K562 (cell line): ENCODE measurements around the gene TEX14. TPM values are rescaled to one million over a fixed set of nuclear protein-coding genes. Genes with fewer than 3 reads are reported as not detected.

Source experiments
- ATAC-seq: fragments of 200-7000 bp; cut with Tn5 transposase; 3 replicates; pipeline ENCODE4 v1.9.1; 2020; ENCODE audit warnings: moderate library complexity
- BruUV-seq: library from RNA; stranded (reverse); fragments of 400-500 nt; replicated peaks from 2 replicates; lab custom pipeline; 2021; lab: Mats Ljungman, UMichigan
- CTCF ChIA-PET: fragments of 300-600 bp; formaldehyde crosslinking; extraction: SDS; loops from one replicate; lab custom pipeline; 2021; ENCODE audit warnings: low intra/inter-chr PET ratio; lab: Yijun Ruan, JAX
- POLR2A ChIA-PET: fragments of 300-600, 350-650 bp; sonication (Branson Sonifier 250); formaldehyde crosslinking; extraction: SDS; loops from one replicate; lab custom pipeline; 2021; ENCODE audit warnings: antibody characterized with exemption, inconsistent platforms; lab: Yijun Ruan, JAX
- DNase-seq, 4 experiments: peaks; one replicate each; pipeline versions ENCODE4 v3.0.0 to v3.0.0-alpha.2; 2011 to 2018; ENCODE audit warnings: low spot score in 3 of 4, mixed read lengths in 3 of 4; ENCODE audit errors: extremely low read depth in 1 of 4
- FAIRE-seq: peaks from 2 replicates; lab custom pipeline; 2011; peaks lifted over from hg19 to GRCh38; lab: Jason Lieb, UNC
- H2AFZ ChIP-seq: 2 replicates; pipeline ENCODE4 v1.6.0; 2011; ENCODE audit warnings: low read depth, low read length, control low read depth, inconsistent platforms
- H3K27ac ChIP-seq: fragments of 200-600 bp; 3 replicates; pipeline ENCODE4 v1.8.0; 2011; ENCODE audit warnings: low read depth, mild to moderate bottlenecking, control low read depth, inconsistent platforms, low read length, moderate library complexity, mixed read lengths; ENCODE audit errors: extremely low read depth
- H3K27me3 ChIP-seq, 2 experiments: fragments of 300-600 bp in 1 of 2; 2 replicates in 1 of 2; 3 replicates in 1 of 2; pipeline versions ENCODE4 v1.6.0 to v1.8.0; 2011; ENCODE audit warnings: inconsistent platforms in 2 of 2, low read length in 2 of 2, mild to moderate bottlenecking in 1 of 2, mixed read lengths in 1 of 2, moderate library complexity in 1 of 2; ENCODE audit not compliant: control insufficient read depth in 2 of 2, insufficient read depth in 2 of 2
- H3K36me3 ChIP-seq: fragments of 300-600 bp; 3 replicates; pipeline ENCODE4 v1.8.0; 2011; ENCODE audit warnings: mild to moderate bottlenecking, low read length, inconsistent platforms; ENCODE audit not compliant: control insufficient read depth, insufficient read depth
- H3K4me1 ChIP-seq, 2 experiments: fragments of 200-600 bp in 1 of 2; replicated peaks in 1 of 2; 2 replicates in 1 of 2; 3 replicates in 1 of 2; pipeline versions ENCODE4 v1.5.1 to v1.8.0; 2011; ENCODE audit warnings: inconsistent platforms in 2 of 2, low read length in 2 of 2, mild to moderate bottlenecking in 1 of 2, mixed read lengths in 1 of 2, moderate library complexity in 1 of 2; ENCODE audit not compliant: control insufficient read depth in 2 of 2, insufficient read depth in 2 of 2
- H3K4me2 ChIP-seq: 2 replicates; pipeline ENCODE4 v1.6.1; 2011; ENCODE audit warnings: low read length, control low read depth, inconsistent platforms, mixed read lengths; ENCODE audit not compliant: insufficient read depth
- H3K4me3 ChIP-seq: fragments of 200-600 bp; sonication (generic), shearing (Covaris generic); 2 replicates; pipeline ENCODE4 v1.5.1; 2016; ENCODE audit warnings: control low read depth, inconsistent platforms
- H3K79me2 ChIP-seq: fragments of 200-600 bp; 3 replicates; pipeline ENCODE4 v1.8.0; 2011; ENCODE audit warnings: low read length, inconsistent platforms; ENCODE audit not compliant: control insufficient read depth, insufficient read depth
- H3K9ac ChIP-seq, 2 experiments: 2 replicates each; pipeline versions ENCODE4 v1.6.0 to v1.6.1; 2011; ENCODE audit warnings: low read depth in 2 of 2, low read length in 2 of 2, control low read depth in 1 of 2, inconsistent platforms in 1 of 2, mild to moderate bottlenecking in 1 of 2, mixed read lengths in 1 of 2; ENCODE audit not compliant: insufficient read depth in 1 of 2
- H3K9me1 ChIP-seq: one replicate; pipeline ENCODE4 v1.6.0; 2011; ENCODE audit warnings: inconsistent platforms, mild to moderate bottlenecking, low read length, moderate library complexity; ENCODE audit not compliant: control insufficient read depth, insufficient read depth
- H3K9me3 ChIP-seq: replicated peaks from 2 replicates; pipeline ENCODE4 v1.5.1; 2011; ENCODE audit warnings: low read depth, low read length, inconsistent platforms; ENCODE audit not compliant: control insufficient read depth, insufficient read depth
- H4K20me1 ChIP-seq: replicated peaks from 2 replicates; pipeline ENCODE4 v1.6.1; 2011; ENCODE audit warnings: low read length, inconsistent platforms, mixed read lengths; ENCODE audit not compliant: control insufficient read depth, insufficient read depth
- ATF3 ChIP-seq, 2 experiments: fragments of 450-650 bp in 1 of 2; sonication (generic) in 1 of 2; formaldehyde crosslinking in 1 of 2; IDR thresholded peaks in 1 of 2; conservative IDR thresholded peaks in 1 of 2; 2 replicates each; pipeline versions ENCODE4 v1.6.1 to v1.8.1; 2016 to 2023; ENCODE audit warnings: mild to moderate bottlenecking in 2 of 2, moderate library complexity in 2 of 2, inconsistent platforms in 1 of 2, missing genetic modification reagents in 1 of 2
- BCLAF1 ChIP-seq, 2 experiments: fragments of 450-650 bp in 1 of 2; IDR thresholded peaks; 2 replicates each; pipeline ENCODE4 v1.6.1; 2011 to 2017; ENCODE audit warnings: low read depth in 2 of 2, antibody characterized with exemption in 1 of 2, borderline replicate concordance in 1 of 2, low read length in 1 of 2, mild to moderate bottlenecking in 1 of 2, mixed read lengths in 1 of 2; ENCODE audit not compliant: control insufficient read depth in 1 of 2
- BRCA1 ChIP-seq, 2 experiments: fragments of 450-650 bp in 1 of 2; sonication (generic) in 1 of 2; formaldehyde crosslinking in 1 of 2; IDR thresholded peaks; 2 replicates each; pipeline versions ENCODE4 v1.5.0 to v1.6.1; 2017 to 2020; ENCODE audit warnings: mild to moderate bottlenecking in 1 of 2, missing genetic modification reagents in 1 of 2
- DNMT1 ChIP-seq: fragments of 450-650 bp; IDR thresholded peaks from 2 replicates; pipeline ENCODE4 v1.6.1; 2016; ENCODE audit warnings: antibody characterized with exemption, mild to moderate bottlenecking
- ELK3 ChIP-seq: fragments of 450-650 bp; formaldehyde crosslinking; IDR thresholded peaks from 2 replicates; pipeline ENCODE4 v1.4.0; 2020; ENCODE audit warnings: mild to moderate bottlenecking
- GTF2E2 ChIP-seq: fragments of 200-800 bp; sonication (Bioruptor generic); IDR thresholded peaks from 2 replicates; pipeline ENCODE4 v1.6.1; 2016; ENCODE audit warnings: missing genetic modification characterization, missing compliant biosample characterization
- HMBOX1 ChIP-seq: sonication (generic); IDR thresholded peaks from 2 replicates; pipeline ENCODE4 v1.6.1; 2016
- JUND ChIP-seq, 2 experiments: IDR thresholded peaks; 2 replicates in 1 of 2; 3 replicates in 1 of 2; pipeline ENCODE4 v1.6.1; 2011; ENCODE audit warnings: borderline replicate concordance in 2 of 2, low read depth in 2 of 2, low read length in 2 of 2, improper control_type of control experiment in 1 of 2, missing biosample characterization in 1 of 2, missing genetic modification characterization in 1 of 2, missing genetic modification reagents in 1 of 2
- SPI1 ChIP-seq: IDR thresholded peaks from 2 replicates; pipeline ENCODE4 v1.6.1; 2011; ENCODE audit warnings: low read depth, low read length, control low read depth, borderline replicate concordance
- WHSC1 ChIP-seq: IDR thresholded peaks from one replicate; pipeline ENCODE4 v1.6.1; 2012; ENCODE audit warnings: low read length, control low read depth, inconsistent platforms
- ZBTB7A ChIP-seq: IDR thresholded peaks from 2 replicates; pipeline ENCODE4 v1.6.1; 2011; ENCODE audit warnings: low read depth, mild to moderate bottlenecking, low read length, moderate library complexity, borderline replicate concordance; ENCODE audit not compliant: control insufficient read depth
- WGBS: fragments of 100-300 bp; shearing (Covaris generic); methylation state at CpG from one replicate; pipeline ENCODE4 v1.1.6; 2016; ENCODE audit warnings: low coverage, mixed read lengths; ENCODE audit not compliant: insufficient coverage; ENCODE audit errors: missing lambda C conversion rate; 5-methylcytosine and 5-hydroxymethylcytosine counted together
- in situ Hi-C: fragments of 300-500 bp; cut with MboI; formaldehyde crosslinking; loops from 4 replicates; pipeline ENCODE4 v1.15.0; 2018; ENCODE audit warnings: inconsistent platforms, mixed read lengths
- intact Hi-C: fragments of 100-400 bp; cut with micrococcal nuclease; formaldehyde crosslinking; loops from 2 replicates; pipeline ENCODE4 v1.14.2; 2022
- polyA plus RNA-seq, 8 experiments: library from polyadenylated mRNA; depleted of rRNA in 4 of 8; stranded (reverse) in 5 of 8; unstranded in 3 of 8; fragments of >200 nt; fragmentation: Nextera tagmentation in 2 of 8; fragmentation: Illumina TruSeq in 1 of 8; extraction: Ambion mirVana in 2 of 8; extraction: Trizol in 1 of 8; gene quantifications; 2 replicates each; pipeline versions ENCODE4 v1.2.1 to v1.2.3, GENCODE V29; 2011 to 2014; ENCODE audit warnings: inconsistent platforms in 1 of 8, missing spikeins in 1 of 8
- total RNA-seq, 7 experiments: library from RNA; depleted of rRNA in 6 of 7; stranded (reverse); fragments of >200 nt in 6 of 7; fragmentation: Illumina TruSeq in 2 of 7; extraction: Trizol in 2 of 7; gene quantifications; 2 replicates each; pipeline versions ENCODE4 v1.2.1 to v1.2.3, GENCODE V29; 2011 to 2021; ENCODE audit warnings: low replicate concordance in 1 of 7

The TEX14 gene
- total and polyA plus RNA-seq, 9 of the 15 experiments (the other 6 are each of a cell fraction or from before 2014, with no cell fraction given), result 0.05 to 0.12 (median 0.09) TPM; not detected in 1

GRCh38 chr17:58534901-58535421 lies 156.9 kb downstream of the TEX14 start:
- Histone ChIP-seq H3K9ac (no peak overlapping the region), H3K27me3 (peaks cover 2 to 24% of the 10 kb centered on the region in 2 experiments; a peak in 4 of 5 replicates), H3K4me3 (no peak overlapping the region), H3K9me1 (no peaks in the 10 kb centered on the region), H3K79me2 (no peaks in the 10 kb centered on the region), H3K4me2 (no peak overlapping the region), H3K9me3 (no peaks in the 10 kb centered on the region), H2AFZ (peak overlapping the region; percentile 43; the same call in 1 of the 2 replicates), H3K36me3 (no peaks in the 10 kb centered on the region), H3K4me1 (peaks cover 10 to 20% of the 10 kb centered on the region in 2 experiments), H3K27ac (no peak overlapping the region), H4K20me1 (peaks cover 4% of the 10 kb centered on the region)
- intact Hi-C loops (no loop called here), in situ Hi-C loops (no loop called here)
- 5% methylated on average over 4 of the region's 4 CpGs for WGBS
- ATAC-seq (no peak), DNase-seq (peak in 1 of 4 experiments; percentile 33), FAIRE-seq (no peak)
- CTCF ChIA-PET, result no interaction called here
- BruUV-seq, result no TSS peak
- POLR2A ChIA-PET, result interaction anchor here (0.8 to 1.6 kb wide), 2 partner anchors 13 to 16 kb away, joined by 4 to 5 read pairs; no protein-coding TSS in a partner anchor
- peak; percentile 67 for TF ChIP-seq ATF3 (IDR thresholded peaks at IDR 0.05)
- TF ChIP-seq ATF3 (CRISPR knock-in tag; conservative IDR thresholded peaks at IDR 0.05), result no peak
- TF ChIP-seq JUND (IDR thresholded peaks at IDR 0.05; ENCODE audit: borderline replicate concordance, low read depth, low read length), result peak; percentile 85
- TF ChIP-seq JUND (tag; IDR thresholded peaks at IDR 0.05; ENCODE audit: borderline replicate concordance, low read depth, low read length), result peak; percentile 37; the same call in 1 of the 3 replicates
- TF ChIP-seq DNMT1, result no peak
- TF ChIP-seq GTF2E2 (tag), result no peak
- TF ChIP-seq SPI1, result peak; percentile 22; the same call in 1 of the 2 replicates
- TF ChIP-seq ELK3, result no peak
- TF ChIP-seq WHSC1, result no peak
- TF ChIP-seq BRCA1 (IDR thresholded peaks at IDR 0.05), result no peak
- no peak for TF ChIP-seq BRCA1 (CRISPR knock-in tag; IDR thresholded peaks at IDR 0.05)
- no peak for TF ChIP-seq ZBTB7A
- no peak for TF ChIP-seq BCLAF1 (IDR thresholded peaks at IDR 0.05; ENCODE audit: borderline replicate concordance in 1 of 2, control insufficient read depth in 1 of 2, low read depth in 2 of 2, low read length in 1 of 2)
- peak; percentile 59; the same call in 1 of the 2 replicates for TF ChIP-seq HMBOX1
